Inflammatory macrophage (primary cell): Measurements from ENCODE around the gene GALNT17.

Experiments
- DNase-seq, 2 donors: peaks; one replicate each; pipeline ENCODE4 v3.0.0-alpha.2; 2020 to 2022

Gene GALNT17

DNA sequence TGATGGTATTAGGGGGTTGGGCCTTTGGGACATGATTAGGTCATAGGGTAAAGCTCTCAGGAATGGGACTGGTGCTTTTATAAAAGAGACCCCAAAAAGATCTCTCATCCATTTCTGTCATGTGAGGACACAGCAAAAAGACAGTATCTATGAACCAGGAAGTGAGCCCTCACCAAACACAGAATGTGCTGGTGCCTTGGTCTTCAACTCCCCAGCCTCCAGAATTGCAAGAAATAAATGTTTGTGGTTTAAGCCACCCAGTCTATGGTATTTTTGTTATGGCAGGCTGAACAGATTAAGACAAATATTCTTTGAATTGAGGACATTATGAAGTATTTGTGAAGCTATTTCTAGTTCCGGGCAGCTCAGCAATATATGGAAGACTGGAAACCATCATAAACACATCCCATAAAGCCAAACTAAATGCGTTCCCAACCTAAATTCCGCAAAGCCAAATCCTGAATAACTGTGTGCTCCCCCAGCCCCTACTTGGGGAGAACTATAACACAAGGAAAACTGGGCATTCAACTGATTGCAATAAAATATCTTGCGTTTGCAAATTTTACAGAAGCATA lies 153.7 kb downstream of the GALNT17 start:
- DNase-seq: no peak

- DNase-seq: no peak
Measured at GRCh38 chr7:71286336-71286735, 154.4 kb downstream of the GALNT17 start.

GRCh38 chr7:71286924-71287323 lies 155.0 kb downstream of the GALNT17 start:
- DNase-seq: no peak

GRCh38 chr7:71290452-71290851 lies 158.5 kb downstream of the GALNT17 start:
- DNase-seq: no peak

DNA sequence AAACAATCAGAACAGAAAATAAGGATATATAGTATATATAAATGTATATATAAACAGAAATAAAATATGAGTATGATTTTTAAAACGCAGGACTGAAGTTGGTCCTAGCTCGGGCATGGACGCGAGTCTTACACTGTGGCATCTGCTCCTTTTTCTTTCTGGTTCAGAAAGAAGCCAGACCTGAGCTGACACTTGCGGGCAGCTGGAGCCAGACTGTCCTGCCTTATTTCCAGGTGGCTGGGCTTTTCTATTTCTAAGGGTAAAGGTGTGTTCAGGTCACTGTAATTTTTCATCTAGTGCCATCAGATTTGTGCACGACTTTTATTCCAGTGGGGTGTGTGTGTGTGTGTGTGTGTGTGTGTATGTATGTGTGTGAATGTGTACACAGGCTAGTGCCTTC lies 166.4 kb downstream of the GALNT17 start:
- DNase-seq: no peak

GRCh38 chr7:71300086-71300485 lies 168.1 kb downstream of the GALNT17 start:
- no peak for DNase-seq

DNA sequence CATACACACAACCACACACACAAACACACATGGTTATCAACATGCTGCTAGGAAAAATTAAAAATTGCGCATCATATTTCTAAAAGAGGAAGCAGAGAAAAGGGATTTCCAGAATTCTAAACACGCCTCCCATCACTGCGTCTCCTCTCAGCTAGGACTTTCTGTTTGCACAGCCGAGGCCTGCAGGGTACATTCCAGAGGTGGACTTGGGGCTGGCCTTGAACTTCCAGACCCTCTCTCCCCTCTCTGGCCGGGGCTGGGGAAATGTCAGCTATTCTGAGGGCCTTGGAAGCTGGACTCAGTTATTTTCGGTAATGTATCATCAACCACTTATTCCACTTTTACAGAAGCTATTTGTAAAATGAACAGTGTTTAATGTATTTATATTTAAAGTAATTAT lies 168.7 kb downstream of the GALNT17 start:
- no peak for DNase-seq

DNA sequence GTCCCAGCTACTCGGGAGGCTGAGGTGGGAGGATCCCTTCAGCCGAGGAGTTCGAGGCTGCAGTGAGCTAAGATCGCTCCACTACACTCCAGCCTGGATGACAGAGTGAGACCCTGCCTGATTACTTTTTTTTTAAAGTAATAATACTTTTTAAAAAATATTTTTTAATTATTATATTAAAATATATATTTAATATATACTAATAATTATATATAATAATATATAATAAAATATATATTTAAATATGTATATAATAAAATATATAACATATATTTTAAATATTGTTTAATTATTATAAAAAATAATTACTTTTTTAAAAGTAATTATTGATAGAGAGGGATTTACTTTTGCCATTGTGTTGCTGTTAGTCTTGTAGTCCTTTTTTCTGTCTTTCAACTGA lies 169.2 kb downstream of the GALNT17 start:
- DNase-seq: no peak

DNA sequence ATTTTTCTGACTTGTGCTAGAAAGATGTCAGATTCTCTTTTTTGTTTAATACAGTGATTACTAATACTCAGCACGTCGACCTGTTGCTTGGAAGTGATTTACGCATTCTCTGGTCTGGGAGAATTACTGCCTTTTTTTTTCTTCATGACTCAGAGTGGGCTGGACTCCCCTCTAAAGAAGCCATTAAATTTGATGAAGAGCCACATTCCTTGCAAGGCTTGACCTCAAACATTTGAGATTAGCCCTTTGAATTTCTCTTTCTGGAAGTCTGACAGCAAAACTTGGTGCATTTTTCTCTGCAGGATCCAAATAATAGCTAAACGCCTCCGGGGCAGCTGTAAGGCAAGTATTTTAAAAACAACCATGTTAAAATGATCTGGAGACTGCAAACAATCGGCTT lies 171.6 kb downstream of the GALNT17 start:
- no peak for DNase-seq

GRCh38 chr7:71308096-71308495 lies 176.2 kb downstream of the GALNT17 start:
- DNase-seq: no peak

- no peak for DNase-seq
Measured at GRCh38 chr7:71311576-71311975, 179.6 kb downstream of the GALNT17 start.

DNA sequence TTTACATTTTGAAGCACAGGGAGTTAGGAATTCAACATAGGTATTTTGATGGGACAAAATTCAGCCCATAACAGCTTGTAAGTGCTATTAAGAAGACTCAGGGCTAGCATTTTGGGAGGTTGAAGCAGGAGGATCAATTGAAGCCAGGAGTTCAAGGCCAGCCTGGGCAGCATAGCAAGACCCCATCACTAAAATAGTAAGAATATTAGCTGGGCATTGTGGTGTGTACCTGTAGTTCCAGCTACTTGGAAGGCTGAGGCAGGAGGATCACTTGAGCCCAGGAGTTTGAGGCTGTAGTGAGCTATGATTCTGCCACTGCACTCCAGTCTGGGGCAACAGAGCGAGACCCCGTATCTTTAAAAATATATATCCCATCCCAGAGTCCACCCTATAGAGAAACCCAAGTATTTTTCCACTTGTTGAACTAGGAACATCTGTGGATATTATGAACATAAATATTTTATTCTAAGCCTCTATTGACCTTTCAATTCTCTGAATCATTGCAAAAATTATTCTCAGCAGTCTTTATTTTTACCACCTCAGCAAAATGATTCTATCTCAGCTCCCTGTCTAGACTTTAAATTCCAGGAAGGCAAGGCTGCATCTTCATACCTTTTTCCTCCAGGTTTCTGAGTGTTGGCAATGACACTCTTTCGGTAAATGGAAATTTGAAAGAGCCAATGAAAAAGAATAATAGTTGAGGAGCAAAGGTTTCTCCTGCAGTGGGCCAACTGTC lies 181.0 kb downstream of the GALNT17 start:
- no peak for DNase-seq

DNA sequence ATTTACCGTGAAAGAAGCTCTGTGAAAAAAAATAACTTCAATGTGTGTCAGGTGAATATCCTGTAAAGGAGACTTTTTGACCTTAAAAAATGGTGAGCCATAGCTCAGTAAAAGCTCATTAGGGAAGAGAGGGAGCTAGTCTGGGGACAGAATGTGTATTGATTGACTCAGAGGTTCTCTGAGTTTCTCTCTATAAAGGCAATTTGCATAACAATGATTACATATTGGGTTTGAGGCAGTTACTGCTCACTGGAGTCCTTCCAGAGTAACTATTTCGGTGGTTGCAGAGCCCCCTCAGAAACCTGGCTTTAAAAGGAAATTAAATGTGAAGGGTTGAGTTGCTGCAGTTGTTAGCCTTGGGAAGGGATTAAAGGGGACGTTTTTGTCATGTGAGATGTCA lies 181.6 kb downstream of the GALNT17 start:
- no peak for DNase-seq

GRCh38 chr7:71320916-71321315 lies 189.0 kb downstream of the GALNT17 start:
- DNase-seq: no peak

- no peak for DNase-seq
Measured at GRCh38 chr7:71322201-71322600, 190.3 kb downstream of the GALNT17 start.

GRCh38 chr7:71323726-71324125 lies 191.8 kb downstream of the GALNT17 start:
- DNase-seq: no peak

DNA sequence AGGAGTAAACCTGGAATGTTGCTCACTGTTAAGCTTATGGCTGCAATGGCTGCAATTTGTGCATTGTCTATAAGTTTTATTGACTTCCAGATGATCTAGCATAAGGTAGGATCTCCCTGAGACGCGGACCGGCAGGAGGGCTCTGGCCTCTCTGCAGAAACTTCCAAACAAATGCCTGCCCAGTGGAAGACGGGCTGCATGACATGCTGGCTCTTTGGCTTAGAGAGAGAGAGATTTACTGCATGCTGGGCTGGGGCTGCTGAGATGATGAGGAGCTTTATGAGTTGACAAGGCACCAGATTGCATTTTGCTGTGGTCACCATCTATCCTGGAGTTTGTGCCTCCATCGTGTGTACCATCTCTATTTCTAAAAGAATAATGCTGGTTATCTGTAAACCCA lies 193.2 kb downstream of the GALNT17 start:
- DNase-seq: no peak

DNA sequence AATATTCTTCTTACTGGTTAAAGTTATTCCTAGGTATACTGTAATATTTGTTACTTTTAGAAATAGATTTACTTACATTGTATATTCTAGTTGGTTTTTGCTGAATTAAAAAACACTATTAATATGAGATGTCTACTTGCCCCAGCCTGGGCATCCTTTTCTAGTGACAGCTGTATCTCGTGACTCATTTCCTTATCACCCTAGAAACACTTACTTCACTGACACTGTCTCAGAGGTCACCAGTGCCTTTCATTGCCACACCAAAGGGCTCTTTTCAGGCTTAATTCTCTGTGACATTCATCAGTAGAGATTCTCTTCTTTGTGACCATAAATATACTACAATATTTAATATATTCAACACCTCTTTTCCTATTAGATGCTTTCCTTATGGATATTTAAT lies 194.7 kb downstream of the GALNT17 start:
- DNase-seq: no peak

DNA sequence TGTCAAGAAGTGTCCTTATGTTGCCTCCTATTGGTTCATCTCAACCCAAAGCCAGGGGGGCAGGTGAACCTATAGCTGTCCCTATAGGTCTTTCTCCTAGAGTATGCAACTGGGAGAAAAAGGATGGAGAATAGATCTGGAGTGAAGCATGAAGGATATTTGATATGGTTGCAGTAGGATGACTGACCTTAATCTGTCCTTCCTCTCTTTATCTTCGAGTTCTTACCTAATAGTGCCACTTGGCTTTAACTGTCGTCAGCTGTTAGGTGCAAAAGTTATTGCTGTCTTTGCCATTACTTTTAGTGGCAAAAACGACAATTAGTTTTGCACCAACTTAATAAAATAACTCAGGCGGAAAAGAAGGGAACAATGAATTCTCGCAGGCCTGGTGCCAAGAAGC lies 196.0 kb downstream of the GALNT17 start:
- DNase-seq: no peak

DNA sequence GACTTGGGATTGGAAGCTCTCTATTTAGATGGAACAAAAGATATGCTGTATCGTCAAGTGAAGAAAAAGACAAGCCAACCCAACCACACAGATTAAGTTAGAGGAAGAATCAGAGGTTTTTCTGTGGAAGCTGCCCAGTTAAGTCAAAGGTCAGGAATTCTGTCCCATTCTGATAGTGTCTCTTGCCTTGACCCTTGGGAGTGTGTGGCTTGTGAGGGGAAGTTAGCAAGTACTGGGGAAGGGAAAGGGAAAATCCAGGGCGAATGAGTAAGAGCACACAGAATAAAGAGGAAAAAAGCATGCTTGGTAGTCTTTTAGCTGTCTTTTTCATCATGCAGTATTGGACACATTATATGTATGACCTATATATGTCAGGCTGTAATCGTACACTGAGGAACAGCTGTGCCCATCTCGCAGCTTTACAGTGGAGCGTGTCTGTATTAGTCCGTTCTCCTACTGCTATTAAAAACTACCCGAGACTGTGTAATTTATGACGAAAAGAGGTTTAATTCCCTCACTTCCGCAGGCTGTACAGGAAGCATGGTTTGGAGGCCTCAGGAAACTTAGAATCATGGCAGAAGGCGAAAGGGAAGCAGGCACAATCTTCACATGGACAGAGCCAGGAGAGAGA lies 197.2 kb downstream of the GALNT17 start:
- no peak for DNase-seq

- DNase-seq: no peak
Measured at GRCh38 chr7:71332207-71332606, 200.3 kb downstream of the GALNT17 start.

- no peak for DNase-seq
Measured at GRCh38 chr7:71334541-71334940, 202.6 kb downstream of the GALNT17 start.

GRCh38 chr7:71338866-71339265 lies 206.9 kb downstream of the GALNT17 start:
- no peak for DNase-seq

DNA sequence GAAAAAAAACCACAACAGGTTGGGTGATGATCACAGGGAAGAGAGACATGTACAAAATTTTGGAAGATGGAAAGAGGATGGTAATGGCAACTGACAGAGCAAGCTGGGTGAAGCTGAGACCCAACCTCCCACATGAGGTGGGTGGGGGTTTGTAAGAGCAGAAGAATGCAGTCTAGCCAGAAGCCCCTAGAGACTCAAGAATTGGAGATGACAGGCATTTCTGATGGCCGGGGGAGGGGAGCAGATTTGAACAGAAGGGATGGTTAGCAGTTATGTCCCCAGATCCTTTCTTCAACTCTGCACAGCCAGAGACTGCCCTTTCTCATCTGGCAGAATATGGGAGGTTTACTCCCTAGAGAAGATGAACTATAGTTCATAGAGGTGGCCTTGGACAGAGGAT lies 208.0 kb downstream of the GALNT17 start:
- DNase-seq: no peak
